Activated CD4-positive, alpha-beta T cell treated with anti-CD3 and anti-CD28 coated beads, Interleukin-2, amount 50 U/mL, for 24 hours (primary cell): ENCODE measurements around the gene ARL3.

Source experiments
- DNase-seq, 2 donors: peaks; one replicate each; pipeline ENCODE4 v3.0.0-alpha.2; 2020; ENCODE audit warnings: low read depth in 1 of 2, low spot score in 1 of 2

Gene ARL3

DNA sequence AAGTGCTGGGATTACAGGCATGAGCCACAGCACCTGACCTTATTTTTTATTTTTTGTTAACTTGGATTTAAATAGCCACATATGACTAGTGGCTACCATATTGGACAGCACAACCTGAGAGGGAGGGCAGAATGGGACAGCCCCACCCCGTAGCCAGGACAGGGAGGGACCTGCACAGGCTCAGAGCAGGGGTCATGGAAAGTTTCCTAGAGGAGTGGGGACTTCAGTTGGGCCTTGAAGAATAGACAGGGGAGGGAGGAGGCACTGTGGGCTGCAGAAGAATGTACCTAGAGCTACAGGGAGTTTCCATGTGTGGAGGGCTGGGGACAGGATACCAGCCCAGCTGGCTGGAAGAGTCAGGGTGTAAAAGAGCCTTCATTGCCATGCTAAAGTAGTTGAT, 61.1 kb downstream of the ARL3 start:
- DNase-seq = no peak

DNA sequence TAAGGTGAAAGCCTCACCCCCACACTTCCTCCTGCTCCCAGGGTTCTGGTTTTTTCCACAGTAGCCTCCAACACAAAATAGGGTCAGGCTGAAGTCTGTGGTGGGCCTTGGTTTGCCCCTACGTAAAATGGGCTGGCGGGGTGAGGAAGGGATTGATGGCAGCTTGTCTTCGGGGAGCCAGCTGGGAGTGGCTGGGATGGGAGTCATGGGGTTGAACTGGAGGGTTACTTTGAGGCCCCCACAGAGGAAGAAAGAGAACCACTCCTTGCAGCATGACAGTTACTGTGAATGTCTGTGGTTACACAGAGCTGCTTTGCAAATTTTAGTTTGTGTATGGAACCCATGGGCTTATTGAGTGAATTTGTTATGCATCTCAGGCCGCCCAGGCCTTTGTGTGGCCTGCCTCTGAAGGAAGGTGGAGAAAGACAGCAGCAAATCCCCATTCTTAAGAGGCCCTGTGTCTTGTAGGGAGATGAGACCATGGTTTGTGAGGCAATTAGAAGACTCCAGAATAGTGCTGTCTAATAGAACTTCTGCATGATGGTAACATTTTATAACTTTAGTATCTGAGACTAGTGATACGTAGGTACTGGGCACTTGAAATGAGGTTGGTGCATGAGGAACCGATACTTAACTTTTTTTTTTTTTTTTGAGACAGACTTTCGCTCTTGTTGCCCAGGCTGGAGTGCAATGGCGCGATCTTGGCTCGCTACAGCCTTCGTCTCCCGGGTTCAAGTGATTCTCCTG, 61.9 kb downstream of the ARL3 start:
- no peak for DNase-seq

DNA sequence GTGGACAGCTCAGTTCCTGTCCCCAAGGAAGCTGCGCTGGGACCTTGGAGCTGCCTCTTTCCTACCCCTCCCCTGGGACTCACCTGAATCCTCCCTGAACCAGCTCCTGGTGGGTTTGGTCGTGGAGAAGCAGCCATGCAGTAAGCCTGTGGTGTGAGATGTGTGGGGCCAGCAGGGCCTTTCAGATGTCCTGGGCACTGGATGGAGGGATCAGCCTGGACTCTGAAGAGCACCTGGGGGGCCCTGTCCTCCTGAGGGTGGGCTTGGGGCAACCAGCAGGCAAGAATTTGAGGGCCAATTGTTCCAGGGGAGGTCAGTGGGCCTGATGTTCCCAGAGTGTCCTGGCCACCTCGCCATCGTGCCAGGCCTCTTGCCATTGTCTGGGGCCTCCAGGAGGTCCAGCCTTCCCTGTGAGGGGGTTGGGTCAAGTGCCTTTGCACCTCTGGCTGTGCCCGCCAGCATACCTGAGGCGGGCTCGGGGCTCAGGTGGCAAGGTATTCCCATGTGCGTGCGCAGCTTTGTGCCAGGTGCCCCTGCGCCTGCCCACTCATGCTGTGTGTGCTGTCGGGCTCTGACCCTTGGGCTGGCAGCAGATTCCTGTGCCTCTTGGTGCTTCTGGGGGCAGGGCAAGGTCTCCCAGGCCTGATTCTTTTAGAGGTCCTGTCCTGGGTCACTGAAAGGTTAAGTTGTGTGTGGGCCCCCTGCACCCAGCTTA, 62.6 kb downstream of the ARL3 start:
- no peak for DNase-seq

DNA sequence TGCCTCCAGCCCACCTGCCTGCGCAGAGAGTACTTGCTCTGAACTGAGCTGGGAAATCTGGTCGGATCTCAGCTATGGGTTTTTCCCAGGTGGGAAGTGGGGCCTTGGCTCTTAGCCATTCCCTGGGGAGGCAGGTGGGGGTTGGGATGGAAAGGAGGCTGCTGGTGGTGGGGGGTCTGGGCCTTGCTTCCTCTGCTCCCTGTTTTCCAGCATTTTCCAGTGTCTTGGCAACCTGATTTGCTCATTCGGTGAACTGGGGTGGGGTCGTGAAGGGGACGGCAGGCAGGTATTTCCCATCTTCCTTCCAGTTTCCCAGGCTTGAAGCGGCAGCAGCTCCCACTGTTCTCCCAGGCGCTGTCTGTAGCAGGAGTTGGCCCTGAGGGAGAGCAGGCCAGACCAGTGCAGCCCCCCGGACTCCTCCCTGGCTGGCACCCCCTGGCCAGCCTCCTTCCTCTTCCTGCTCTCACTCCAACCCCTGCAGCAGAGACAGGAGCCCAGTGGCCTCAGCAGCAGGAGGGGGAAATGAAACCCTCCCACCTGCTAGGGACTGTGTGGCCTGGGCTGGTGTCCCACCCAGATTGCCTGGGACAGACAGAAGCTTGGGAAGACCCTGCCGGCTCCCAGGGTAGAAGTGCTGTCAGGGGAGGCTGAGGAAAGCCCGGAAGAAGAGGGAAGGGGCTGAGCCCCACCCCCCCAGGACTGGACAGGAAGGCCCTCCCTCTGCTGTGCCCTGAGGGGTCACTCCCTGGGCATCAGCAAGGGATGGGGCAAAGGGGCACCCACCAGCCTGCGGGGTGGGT, 63.3 kb downstream of the ARL3 start:
- no peak for DNase-seq

DNA sequence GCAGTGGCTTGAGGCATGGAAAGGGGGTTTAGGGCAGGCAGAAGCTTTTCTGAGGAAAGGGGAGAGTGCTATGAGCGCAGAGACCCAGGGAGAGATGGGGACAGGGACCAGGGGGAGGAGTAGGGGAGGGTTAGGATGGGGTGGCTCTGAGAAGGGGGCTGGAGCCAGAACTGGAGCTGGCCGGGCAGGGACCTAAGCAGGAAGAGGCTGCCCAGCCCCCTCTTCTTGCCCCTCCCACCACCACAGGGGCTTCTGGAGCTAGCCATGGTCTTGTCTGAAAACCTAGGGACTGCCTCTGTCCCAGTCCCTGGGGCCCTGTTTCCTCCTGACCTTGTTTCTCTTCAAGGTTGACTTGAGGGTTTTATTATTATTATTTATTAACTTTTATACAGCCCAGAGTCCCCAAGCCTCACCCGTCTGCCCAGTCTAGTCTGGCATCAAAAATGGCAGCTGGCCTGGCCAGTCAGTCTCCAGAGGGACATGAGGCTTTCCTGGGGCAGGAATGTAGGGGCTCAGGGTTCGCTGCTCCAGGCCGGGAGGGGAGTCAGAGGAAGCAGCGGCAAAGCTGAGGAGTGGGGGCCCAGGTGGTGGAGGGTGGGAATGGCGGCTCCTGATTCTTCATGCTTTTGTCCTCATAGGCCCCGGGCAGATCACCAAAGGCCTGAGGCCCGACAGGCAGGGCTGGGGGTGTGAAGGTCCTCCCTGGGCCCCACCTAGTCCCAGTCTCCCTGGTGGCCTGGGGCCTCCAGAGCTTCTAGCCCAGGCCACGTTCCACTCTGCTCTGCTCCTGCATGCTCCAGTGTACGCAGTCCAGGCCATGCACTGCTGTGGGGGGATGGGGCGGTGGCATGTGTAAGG, 64.2 kb downstream of the ARL3 start:
- no peak for DNase-seq

DNA sequence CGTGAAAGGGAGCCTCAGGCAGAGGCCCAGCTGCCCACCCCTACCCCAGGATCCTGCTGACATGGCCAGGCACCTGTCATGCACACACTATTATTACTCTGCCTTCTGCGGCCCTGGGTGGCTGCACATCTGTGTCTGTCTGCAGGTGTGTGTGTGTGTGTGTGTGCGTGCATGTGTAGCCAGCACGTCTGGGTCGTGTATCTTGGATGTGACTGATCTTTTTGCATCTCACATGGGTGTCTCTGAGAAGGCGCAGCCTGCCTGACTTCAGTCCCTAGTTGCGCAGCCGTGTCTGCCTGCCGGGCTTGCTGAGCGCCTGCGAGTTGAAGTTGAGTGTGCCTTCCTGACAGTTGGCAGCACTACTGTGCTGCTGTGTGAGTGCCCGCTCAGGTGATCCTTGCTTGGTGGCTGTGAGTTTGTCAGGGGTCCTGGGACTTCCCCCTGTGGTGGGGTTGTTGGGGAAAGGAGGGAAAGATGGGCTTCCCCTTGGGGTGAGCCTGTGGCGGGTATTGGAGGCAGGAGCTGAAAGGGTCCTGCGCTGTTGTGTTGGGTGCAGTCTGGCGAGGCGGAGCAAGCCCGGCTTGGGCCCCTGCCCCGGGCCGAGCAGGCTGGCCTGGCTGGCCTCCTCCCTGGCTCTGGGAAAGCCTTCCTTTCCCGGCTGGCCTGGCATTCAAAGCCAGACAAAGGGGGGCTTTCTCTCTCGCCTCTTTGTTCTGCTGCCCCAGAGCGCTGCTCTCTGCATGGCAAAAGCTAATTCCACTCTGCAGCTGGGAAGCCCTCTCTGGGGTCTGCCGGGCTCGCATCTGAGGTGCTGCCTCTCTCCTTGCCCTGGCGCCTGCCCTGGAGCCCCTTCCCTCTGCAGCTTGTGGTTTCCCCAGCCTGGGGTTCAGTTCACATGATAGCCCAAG, 65.1 kb downstream of the ARL3 start:
- peak in 1 of 2 donors; percentile 29 for DNase-seq

DNA sequence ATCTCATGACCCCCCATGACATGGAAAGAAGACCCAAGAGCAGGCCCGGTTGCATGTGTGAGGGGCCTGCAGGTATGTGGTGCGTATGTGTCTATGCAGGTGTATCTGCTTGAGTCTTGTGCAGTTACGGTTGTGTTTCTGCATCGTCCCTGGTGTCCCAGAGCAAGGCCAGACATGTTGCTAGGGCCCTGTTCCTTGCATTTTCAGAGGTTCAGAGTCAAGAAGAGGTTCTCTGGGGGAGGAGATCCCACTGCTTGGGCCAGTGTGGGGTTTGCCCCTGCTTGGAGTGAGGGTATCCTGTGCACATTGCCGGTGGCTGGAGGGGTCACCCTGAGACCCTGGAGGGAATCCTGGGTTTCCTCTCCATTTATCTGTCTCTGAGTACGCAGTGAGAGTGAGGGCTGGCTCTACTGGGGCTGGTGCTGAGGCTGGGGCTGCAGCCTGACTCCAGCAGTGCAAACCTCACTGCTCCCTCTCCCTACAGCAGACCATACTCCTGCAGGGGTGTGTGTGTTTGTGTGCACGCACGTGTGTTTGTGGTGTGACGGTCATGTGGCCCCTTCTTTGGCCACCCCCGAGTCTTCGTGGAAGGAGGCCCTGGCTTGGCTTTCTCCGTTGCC, 65.8 kb downstream of the ARL3 start:
- DNase-seq = no peak

DNA sequence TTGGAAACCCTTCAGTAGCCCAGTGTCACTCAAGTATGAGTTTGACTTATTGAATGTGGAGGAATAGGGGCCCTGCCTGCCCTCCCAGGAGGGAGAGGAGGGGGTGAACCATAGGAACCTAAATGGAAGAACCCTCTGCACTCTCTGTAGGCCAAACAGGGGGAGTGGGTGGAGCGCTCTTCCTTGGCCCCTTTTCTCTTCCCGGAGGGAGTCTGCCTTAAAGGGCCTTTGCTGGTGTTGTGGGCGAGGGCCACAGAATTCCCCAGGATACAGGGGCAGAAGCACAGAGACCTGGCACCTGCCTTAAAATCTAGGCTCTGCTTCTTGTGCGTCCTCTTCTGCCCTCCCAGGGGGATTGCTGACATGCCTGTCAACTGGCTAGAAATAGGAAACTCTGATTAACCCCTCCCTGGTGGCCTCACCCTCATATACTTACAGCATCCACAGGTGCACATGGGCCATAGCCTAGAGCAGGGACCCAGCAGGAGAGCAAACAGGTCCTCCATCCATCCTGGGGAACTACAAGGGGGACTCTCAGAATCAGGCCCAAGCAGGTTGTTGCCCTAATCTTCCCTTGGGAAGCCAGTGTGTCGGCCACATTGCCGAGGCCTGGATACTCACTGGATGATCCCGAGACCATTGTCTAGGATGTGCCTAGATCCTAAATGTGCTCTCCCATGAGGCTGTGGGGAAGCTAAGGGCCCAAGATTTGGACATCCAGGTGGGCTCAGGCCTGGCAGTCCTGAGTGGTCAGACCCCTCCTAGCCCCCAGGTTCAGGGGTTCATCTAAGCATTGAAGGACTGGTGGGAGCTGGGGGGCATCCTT, 66.5 kb downstream of the ARL3 start:
- no peak for DNase-seq

DNA sequence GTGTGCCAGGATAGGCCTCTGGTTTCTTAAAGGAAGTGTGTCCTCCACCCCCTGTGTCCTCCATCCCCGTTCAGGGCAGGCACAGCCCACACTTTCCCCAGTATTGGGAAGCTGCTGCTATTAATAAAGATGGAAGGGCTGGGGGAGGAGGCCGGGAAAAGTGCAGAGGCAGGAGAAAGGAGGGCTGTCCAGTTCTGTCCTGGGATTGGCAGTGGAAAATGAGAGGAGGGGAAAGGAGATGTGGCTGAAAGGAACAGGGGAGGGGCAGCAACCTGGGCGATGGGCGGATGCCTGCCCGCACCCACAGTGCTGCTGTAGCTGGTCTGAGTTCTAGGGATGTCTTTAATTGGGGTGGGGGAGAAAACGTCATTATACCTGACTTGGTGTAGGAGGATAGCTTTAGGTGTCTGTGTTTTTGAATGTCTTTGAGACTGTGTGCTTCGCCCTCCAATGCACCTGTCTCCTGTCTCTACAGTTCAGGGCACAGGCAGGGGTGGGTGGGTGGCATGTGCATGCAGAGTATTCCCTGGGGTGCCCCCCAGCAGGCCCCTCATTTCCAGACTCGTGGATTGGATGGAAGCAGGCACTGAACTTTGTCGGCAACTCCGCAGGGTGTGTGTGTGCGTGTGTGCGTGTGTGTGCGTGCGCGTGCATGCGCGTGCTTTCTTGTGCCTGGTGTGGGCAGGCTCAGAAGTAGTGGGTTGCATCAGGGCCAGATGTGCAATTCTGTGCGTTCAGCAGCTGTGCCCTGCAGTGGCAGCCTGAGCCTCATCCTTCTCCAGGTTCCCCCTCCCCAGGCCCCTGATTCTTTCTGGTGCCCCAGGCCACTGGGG, 67.4 kb downstream of the ARL3 start:
- DNase-seq = peak in 1 of 2 donors; percentile 29

DNA sequence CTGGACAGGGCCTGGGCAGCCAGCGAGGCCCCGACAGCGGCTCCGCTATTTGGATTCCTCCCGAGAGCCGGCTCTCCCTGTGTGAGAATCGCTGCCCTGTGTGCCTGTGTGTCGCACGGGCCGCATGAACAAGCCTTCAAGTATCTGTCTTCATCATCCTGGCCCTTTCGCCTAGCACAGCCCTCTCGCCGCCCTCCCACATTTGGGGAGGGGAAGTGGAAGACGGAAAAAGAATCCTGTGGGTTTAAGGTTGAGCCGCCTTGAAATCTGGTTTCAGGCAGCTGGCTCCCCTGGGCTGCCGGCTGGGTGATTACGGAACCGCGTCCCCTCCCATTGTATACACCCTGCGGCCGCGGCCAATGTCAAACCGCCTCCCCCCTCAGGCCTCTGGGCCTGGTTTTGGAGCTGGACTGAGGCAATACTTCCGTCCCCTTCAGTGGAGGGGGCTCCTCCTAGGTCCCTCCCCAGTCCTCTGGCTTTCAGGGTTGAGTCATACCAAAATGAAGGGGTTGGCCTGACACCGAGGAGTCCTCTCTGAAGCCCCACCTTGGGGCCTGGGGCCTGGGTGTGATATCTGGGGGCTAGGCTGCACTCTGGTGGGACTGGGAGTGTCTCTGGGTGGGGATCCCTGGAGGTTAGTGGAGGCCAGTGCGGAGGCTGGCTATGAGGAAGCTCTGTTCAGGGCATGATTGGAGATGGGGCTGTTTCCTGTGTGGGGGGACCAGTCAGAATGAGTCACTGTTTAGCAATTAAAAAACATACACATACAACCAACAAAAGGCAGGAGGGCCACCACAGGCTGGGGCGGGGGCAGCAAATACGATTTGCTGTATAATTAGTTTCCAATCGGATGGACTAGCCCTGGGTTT, 68.2 kb downstream of the ARL3 start:
- peak; percentile 57 to 61 for DNase-seq

DNA sequence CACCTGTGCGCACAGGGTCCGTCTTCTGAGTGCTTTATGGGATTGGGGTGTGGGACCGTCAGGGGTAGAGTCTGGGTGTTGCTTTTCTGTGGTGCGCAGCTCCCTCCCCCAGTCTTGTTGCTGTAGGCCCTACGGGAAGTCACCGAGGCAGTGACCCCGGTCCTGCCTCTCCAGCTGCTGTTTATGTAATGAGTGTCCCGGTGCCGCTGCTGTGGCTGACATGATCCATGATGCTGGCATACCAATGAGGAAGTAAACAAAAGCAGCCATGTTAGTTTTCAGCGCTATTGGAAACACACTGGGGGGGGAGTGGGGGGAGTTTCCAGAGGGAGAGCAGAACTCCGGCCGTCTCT, 68.8 kb downstream of the ARL3 start:
- peak in 1 of 2 donors; percentile 28 for DNase-seq

DNA sequence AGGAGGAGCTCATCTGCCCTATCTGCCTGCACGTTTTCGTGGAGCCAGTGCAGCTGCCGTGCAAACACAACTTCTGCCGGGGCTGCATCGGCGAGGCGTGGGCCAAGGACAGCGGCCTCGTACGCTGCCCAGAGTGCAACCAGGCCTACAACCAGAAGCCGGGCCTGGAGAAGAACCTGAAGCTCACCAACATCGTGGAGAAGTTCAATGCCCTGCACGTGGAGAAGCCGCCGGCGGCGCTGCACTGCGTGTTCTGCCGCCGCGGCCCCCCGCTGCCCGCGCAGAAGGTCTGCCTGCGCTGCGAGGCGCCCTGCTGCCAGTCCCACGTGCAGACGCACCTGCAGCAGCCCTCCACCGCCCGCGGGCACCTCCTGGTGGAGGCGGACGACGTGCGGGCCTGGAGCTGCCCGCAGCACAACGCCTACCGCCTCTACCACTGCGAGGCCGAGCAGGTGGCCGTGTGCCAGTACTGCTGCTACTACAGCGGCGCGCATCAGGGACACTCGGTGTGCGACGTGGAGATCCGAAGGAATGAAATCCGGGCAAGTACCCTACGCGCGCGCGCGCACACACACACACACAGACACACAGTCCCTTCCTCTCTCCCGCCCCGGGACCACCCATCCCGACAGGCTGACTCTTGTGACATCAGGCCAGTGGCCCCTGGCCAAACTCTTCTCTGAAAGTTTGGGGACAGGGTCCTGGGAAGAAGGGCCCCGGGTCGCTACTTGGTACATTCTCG, 69.4 kb downstream of the ARL3 start:
- peak; percentile 49 to 62 for DNase-seq

DNA sequence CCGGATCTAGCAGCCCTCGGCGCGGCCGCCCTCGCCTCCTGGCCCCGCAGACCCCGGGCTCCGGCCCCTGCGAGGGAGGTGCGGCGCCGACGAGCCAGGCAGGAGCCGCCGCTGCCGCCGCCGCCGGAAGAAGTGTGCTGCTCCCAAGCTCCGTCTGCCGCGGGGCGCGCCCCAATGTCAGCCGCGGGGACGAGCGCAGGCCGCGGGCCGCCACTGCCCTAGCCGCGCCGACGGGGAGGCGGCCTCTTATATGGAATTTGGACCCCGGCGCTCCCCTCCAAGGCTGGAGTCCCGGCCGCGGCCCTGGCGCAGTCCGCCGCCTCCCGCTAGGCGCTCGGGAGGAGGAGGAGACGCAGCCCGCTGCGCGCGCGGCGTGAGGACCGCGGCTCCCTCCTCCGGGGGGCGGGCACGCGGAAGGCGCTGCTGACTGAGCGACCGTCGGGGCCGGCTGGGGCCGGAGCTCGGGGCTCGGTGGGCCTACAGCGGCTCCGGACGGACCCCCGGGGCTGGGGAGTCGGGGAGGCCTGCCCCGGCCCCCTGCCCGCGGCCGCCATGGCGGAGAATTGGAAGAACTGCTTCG, 70.0 kb downstream of the ARL3 start, which contains the start of gene TRIM8:
Gene TRIM8 (plus strand): TSS at position 414 of the 580 bp plus-strand sequence. CDS start 139 bp downstream, at position 553.
- DNase-seq = peak; percentile 37 to 49

DNA sequence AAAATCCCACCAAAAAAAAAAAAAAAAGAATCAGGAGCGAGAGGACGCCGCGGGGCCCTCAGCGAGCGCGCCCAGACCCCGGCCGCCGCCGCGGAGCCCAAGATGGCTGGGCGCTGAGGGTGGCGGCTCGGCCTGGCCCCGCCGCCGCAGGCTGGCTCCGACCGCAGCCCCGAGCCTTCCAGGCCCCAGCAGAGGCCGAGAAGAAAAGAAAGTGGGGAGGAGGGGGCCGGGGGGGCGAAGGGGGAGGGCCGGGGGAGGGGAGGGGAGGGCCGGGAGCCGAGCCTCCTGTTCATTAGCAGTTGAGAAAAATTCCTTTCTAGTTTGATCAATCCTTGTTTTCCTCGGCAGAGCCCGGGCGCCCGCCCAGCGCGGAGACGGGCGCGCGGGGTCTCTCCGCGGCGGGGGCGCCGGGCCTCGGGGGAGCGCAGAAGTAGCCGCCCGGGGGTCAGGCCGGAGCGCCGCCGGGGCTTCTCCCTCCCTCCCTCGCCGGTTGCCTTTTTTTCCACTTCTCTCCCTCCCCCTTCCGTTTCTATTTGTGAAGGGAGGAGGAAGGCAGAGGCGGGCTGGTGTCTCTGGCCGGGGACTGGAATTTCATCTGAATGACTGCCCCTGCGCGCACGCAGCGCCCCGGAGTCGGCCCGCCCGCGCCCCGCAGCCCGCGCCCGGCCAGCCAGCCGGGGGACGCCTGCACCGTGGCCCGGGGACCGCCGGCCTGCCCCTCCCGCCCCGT, 70.7 kb downstream of the ARL3 start:
- peak in 1 of 2 donors; percentile 24 for DNase-seq

DNA sequence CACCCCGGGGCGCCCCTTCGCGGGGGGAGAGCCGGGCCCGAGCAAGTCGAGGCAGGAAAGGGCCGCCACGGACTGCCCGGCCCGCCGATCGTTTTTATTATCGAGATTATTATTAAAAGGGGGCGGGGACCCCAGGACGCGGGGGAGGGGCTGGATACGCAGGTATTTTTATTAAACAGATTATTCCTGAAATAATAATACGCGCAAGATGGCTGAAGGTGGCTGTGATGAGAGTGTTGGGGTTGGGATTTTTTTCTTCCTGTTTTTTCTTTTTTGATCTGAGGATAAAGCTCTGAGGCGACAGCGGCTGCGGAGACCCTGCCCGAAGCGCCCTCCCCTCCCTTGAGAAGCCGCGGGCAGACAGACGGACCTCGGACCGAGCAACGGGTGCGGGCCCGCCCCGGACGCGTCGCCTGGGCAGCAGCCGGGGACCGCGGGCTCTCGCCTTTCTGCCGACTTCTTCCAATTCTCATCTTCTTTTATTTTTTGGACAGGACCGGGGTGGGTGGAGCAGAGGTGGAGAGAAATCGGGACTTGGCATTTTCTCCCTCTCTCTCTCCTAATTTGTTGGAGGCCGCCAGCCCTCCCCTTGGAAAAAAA, 71.4 kb downstream of the ARL3 start:
- DNase-seq = no peak
